HCT116 (cell line): ENCODE measurements around the gene PSENEN.

Source experiments
- POLR2A ChIP-seq: IDR thresholded peaks from 2 replicates; pipeline ENCODE4 v1.7.0; 2011; ENCODE audit warnings: borderline replicate concordance; ENCODE audit not compliant: insufficient read depth, insufficient read length; ENCODE audit errors: extremely low read depth
- RAD21 ChIP-seq: IDR thresholded peaks from 2 replicates; pipeline ENCODE4 v1.6.1; 2012; ENCODE audit warnings: low read depth, mild to moderate bottlenecking
- YY1 ChIP-seq: IDR thresholded peaks from 2 replicates; pipeline ENCODE4 v1.6.1; 2011; ENCODE audit warnings: low read length, low read depth, moderate library complexity, mild to moderate bottlenecking; ENCODE audit not compliant: insufficient replicate concordance; ENCODE audit errors: extremely low read depth
- TF ChIP-seq, protein P1 (sequence below), 3 experiments: fragments of 200-600 bp in 1 of 3; sonication (generic) in 1 of 3; IDR thresholded peaks in 2 of 3; conservative IDR thresholded peaks in 1 of 3; 2 replicates each; pipeline ENCODE4 v1.5.1; 2012 to 2017; ENCODE audit warnings: low read depth in 2 of 3, low read length in 2 of 3, antibody characterized with exemption in 1 of 3, borderline replicate concordance in 1 of 3, control low read depth in 1 of 3, mild to moderate bottlenecking in 1 of 3, mixed read lengths in 1 of 3, mixed run types in 1 of 3, moderate library complexity in 1 of 3; ENCODE audit not compliant: insufficient read depth in 1 of 3

GRCh38 chr19:35708391-35708790 is 37.1 kb upstream of the PSENEN start:
- TF ChIP-seq, protein P1, sequence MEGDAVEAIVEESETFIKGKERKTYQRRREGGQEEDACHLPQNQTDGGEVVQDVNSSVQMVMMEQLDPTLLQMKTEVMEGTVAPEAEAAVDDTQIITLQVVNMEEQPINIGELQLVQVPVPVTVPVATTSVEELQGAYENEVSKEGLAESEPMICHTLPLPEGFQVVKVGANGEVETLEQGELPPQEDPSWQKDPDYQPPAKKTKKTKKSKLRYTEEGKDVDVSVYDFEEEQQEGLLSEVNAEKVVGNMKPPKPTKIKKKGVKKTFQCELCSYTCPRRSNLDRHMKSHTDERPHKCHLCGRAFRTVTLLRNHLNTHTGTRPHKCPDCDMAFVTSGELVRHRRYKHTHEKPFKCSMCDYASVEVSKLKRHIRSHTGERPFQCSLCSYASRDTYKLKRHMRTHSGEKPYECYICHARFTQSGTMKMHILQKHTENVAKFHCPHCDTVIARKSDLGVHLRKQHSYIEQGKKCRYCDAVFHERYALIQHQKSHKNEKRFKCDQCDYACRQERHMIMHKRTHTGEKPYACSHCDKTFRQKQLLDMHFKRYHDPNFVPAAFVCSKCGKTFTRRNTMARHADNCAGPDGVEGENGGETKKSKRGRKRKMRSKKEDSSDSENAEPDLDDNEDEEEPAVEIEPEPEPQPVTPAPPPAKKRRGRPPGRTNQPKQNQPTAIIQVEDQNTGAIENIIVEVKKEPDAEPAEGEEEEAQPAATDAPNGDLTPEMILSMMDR (IDR thresholded peaks at IDR 0.05 in 2 of 3, conservative IDR thresholded peaks at IDR 0.05 in 1 of 3; ENCODE audit: borderline replicate concordance in 1 of 3, insufficient read depth in 1 of 3, low read depth in 2 of 3, low read length in 2 of 3): no peak
- no peak for TF ChIP-seq RAD21
- no peak for TF ChIP-seq YY1
- TF ChIP-seq POLR2A: no peak
